Panc1 (cell line): ENCODE measurements around the gene C1QTNF2. TPM values are rescaled to one million over a fixed set of nuclear protein-coding genes. Genes with fewer than 3 reads are reported as not detected.

Source experiments
- ATAC-seq: fragments of 200-7000 bp; cut with Tn5 transposase; 2 replicates; pipeline ENCODE4 v1.9.1; 2020; ENCODE audit warnings: mild to moderate bottlenecking, moderate library complexity
- BruUV-seq: library from RNA; stranded (reverse); fragments of 400-500 nt; replicated peaks from 2 replicates; lab custom pipeline; 2021; lab: Mats Ljungman, UMichigan
- CTCF ChIA-PET: fragments of 300-600 bp; sonication (Branson Sonifier 250); formaldehyde crosslinking; loops from one replicate; lab custom pipeline; 2022; ENCODE audit warnings: antibody characterized with exemption; lab: Charles Lee
- POLR2A ChIA-PET: fragments of 300-600 bp; sonication (Branson Sonifier 250); formaldehyde crosslinking; loops from one replicate; lab custom pipeline; 2022; ENCODE audit warnings: antibody characterized with exemption; lab: Charles Lee
- DNase-seq: peaks from one replicate; pipeline ENCODE4 v3.0.0-alpha.2; 2010; ENCODE audit warnings: low read depth, low spot score
- H3K27ac ChIP-seq: 2 replicates; pipeline ENCODE4 v1.5.1; 2011; ENCODE audit warnings: mild to moderate bottlenecking, low read length, inconsistent platforms
- H3K27me3 ChIP-seq: fragments of 200-500 bp; sonication (Bioruptor generic); 2 replicates; pipeline ENCODE4 v1.6.0; 2014; ENCODE audit warnings: low read length, inconsistent platforms; ENCODE audit not compliant: control insufficient read depth, insufficient read depth
- H3K36me3 ChIP-seq: fragments of 200-500 bp; sonication (Bioruptor generic); 2 replicates; pipeline ENCODE4 v1.5.1; 2014; ENCODE audit warnings: inconsistent platforms, mild to moderate bottlenecking, low read length, moderate library complexity; ENCODE audit not compliant: control insufficient read depth, insufficient read depth
- H3K4me1 ChIP-seq: 2 replicates; pipeline ENCODE4 v1.5.1; 2011; ENCODE audit warnings: inconsistent platforms, mild to moderate bottlenecking, low read length, moderate library complexity; ENCODE audit not compliant: control insufficient read depth, insufficient read depth
- H3K4me3 ChIP-seq, 2 experiments: 2 replicates each; pipeline ENCODE4 v1.5.1; 2011 to 2012; ENCODE audit warnings: low read depth in 2 of 2, low read length in 2 of 2, mild to moderate bottlenecking in 2 of 2, inconsistent platforms in 1 of 2, moderate library complexity in 1 of 2
- H3K9me3 ChIP-seq: fragments of 200-500 bp; sonication (Bioruptor generic); 2 replicates; pipeline ENCODE4 v1.5.1; 2014; ENCODE audit warnings: low read depth, mild to moderate bottlenecking, inconsistent platforms, low read length, moderate library complexity; ENCODE audit not compliant: control insufficient read depth, insufficient read depth
- POLR2AphosphoS5 ChIP-seq: IDR thresholded peaks from 2 replicates; pipeline ENCODE4 v1.6.1; 2012; ENCODE audit warnings: mild to moderate bottlenecking, low read depth, low read length, moderate library complexity
- SIN3A ChIP-seq: IDR thresholded peaks from 2 replicates; pipeline ENCODE4 v1.6.1; 2012; ENCODE audit warnings: low read depth, mild to moderate bottlenecking, low read length, moderate library complexity, borderline replicate concordance; ENCODE audit not compliant: insufficient read depth
- TCF7L2 ChIP-seq: IDR thresholded peaks from 2 replicates; pipeline ENCODE4 v1.6.1; 2011; ENCODE audit warnings: mild to moderate bottlenecking, low read depth, low read length, inconsistent platforms
- in situ Hi-C: cut with HindIII; loops from 2 replicates; pipeline ENCODE4 v1.10.0; 2016; ENCODE audit warnings: low sequenced_read_pairs, low pct_unique_long_range_greater_than_20kb
- intact Hi-C: fragments of 100-400 bp; cut with micrococcal nuclease; formaldehyde crosslinking; loops from one replicate; pipeline ENCODE4 v1.10.0; 2022; ENCODE audit not compliant: unreplicated experiment
- total RNA-seq: library from RNA; stranded (reverse); gene quantifications from one replicate; pipeline ENCODE4 v1.2.1, GENCODE V29; 2021; ENCODE audit not compliant: unreplicated experiment
- TF ChIP-seq, protein P1 (sequence below): fragments of 450-650 bp; IDR thresholded peaks from 2 replicates; pipeline ENCODE4 v1.5.1; 2017; ENCODE audit warnings: mild to moderate bottlenecking
- TF ChIP-seq, protein P2 (sequence below), 2 experiments: IDR thresholded peaks; 2 replicates each; pipeline ENCODE4 v1.6.1; 2011 to 2012; ENCODE audit warnings: low read depth in 2 of 2, control low read depth in 1 of 2, low read length in 1 of 2, mild to moderate bottlenecking in 1 of 2, moderate library complexity in 1 of 2; ENCODE audit not compliant: insufficient read depth in 1 of 2

C1QTNF2 gene
- total RNA-seq, 1 experiment from 2014 or later, result 0.44 TPM

DNA sequence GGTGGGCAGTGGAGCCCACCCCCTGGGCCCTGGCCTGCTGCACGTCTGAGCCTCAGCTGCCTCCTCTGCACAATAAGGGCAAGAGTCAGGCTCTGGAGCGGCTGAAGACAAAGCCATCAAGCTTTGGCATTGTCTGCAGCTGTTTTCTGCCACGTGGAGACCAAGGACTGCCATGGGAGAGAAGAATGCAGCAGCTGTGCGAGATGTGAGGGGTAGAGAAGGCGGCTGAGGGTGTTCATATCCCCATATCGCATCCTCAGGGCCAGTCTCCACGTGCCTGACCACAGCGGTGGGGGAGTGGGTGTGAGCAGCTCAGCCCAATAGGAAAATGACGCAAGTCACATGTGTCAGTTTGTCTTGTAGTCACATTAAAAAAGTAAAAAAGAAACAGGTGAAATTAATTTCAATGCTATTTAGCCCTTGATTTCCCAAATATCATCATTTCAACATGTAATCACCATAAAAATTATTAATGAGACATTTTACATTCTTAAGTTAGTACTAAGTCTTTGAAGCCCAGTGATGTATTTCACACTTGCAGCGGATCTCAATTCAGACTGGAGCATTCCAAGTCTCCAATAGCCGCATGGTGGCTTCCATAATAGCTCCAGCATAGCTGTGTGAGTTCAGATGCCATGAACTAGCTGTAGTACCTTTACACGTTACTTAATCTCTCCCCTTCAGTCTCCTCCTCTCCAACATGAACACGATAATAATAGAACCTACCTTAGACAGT is 6.6 kb downstream of the C1QTNF2 start:
- Histone ChIP-seq H3K27me3 (peaks cover 2% of the 10 kb centered on the region), H3K27ac (no peak overlapping the region), H3K4me3 (no peak overlapping the region), H3K9me3 (no peaks in the 10 kb centered on the region), H3K4me1 (no peaks in the 10 kb centered on the region), H3K36me3 (no peaks in the 10 kb centered on the region)
- POLR2A ChIA-PET, result no interaction called here
- DNase-seq (no peak), ATAC-seq (peak; percentile 40; the same call in 1 of the 2 replicates)
- intact Hi-C loops (no loop called here), in situ Hi-C loops (no loop called here)
- TF ChIP-seq POLR2AphosphoS5 (no peak), SIN3A (no peak), TCF7L2 (no peak)
- TF ChIP-seq, protein P1, sequence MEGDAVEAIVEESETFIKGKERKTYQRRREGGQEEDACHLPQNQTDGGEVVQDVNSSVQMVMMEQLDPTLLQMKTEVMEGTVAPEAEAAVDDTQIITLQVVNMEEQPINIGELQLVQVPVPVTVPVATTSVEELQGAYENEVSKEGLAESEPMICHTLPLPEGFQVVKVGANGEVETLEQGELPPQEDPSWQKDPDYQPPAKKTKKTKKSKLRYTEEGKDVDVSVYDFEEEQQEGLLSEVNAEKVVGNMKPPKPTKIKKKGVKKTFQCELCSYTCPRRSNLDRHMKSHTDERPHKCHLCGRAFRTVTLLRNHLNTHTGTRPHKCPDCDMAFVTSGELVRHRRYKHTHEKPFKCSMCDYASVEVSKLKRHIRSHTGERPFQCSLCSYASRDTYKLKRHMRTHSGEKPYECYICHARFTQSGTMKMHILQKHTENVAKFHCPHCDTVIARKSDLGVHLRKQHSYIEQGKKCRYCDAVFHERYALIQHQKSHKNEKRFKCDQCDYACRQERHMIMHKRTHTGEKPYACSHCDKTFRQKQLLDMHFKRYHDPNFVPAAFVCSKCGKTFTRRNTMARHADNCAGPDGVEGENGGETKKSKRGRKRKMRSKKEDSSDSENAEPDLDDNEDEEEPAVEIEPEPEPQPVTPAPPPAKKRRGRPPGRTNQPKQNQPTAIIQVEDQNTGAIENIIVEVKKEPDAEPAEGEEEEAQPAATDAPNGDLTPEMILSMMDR, result no peak
- no TSS peak for BruUV-seq
- CTCF ChIA-PET, result no interaction called here

DNA sequence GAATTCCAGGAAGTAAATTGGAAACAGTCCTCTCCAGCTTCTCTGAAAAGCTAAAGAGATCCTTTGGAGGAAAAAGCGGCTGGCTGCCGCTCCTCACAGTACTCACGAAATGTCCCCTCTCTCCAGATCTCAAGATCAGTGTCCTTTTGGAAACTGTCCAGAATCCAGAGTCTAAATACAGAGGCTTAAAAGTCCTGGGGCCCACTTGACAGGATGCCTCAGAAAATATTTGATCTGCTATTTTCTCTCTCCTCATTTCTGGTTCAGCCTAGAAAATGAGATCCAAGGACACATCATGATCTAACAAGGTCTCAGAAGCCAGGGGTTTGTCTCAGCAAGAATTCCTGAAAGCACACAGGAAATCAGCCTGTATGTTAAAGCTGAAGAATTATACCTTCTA is 7.2 kb downstream of the C1QTNF2 start:
- DNase-seq (no peak), ATAC-seq (no peak)
- Histone ChIP-seq H3K9me3 (no peaks in the 10 kb centered on the region), H3K4me1 (no peaks in the 10 kb centered on the region), H3K27ac (no peak overlapping the region), H3K27me3 (no peaks in the 10 kb centered on the region), H3K36me3 (no peaks in the 10 kb centered on the region), H3K4me3 (no peak overlapping the region)
- intact Hi-C loops, result no loop called here
- BruUV-seq, result no TSS peak
- in situ Hi-C loops, result no loop called here
- ChIA-PET POLR2A (no interaction called here), CTCF (interaction anchor here (0.5 kb wide), 1 partner anchor 8 kb away, joined by 5 read pairs; no protein-coding TSS in a partner anchor)
- no peak for TF ChIP-seq POLR2AphosphoS5

DNA sequence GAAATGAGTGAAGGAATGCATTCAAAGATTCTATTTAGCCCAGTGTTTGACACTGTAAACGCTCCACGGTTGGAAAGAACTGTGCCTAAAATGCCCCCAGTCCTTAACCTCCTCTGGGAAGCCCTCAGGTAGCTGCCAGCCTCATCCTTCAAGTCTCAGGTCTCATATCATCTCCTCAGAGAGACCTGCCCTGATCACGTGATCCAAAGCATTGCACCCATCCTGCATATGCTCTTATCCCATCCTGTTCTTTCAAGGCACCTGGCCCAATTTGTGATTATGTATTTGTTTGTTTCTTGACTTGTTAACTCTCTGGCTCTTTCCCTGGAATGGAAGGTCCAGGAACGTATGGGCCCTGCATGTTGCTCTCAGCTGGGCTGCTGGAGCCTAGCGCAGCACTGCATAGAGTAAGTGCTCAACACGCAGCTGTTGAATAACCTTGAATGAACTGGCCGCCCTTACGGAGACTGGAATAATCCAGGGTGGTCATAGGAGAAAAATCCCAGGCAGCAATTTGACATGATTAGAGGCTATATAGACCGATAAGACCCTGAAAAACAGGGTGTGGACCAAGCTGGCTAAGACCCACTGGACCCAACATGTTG is 8.7 kb downstream of the C1QTNF2 start:
- in situ Hi-C loops, result no loop called here
- Histone ChIP-seq H3K4me3 (no peak overlapping the region), H3K9me3 (no peaks in the 10 kb centered on the region), H3K27me3 (no peaks in the 10 kb centered on the region), H3K27ac (no peak overlapping the region), H3K4me1 (no peaks in the 10 kb centered on the region), H3K36me3 (no peaks in the 10 kb centered on the region)
- ChIA-PET POLR2A (no interaction called here), CTCF (no interaction called here)
- TF ChIP-seq, protein P1, result no peak
- TF ChIP-seq SIN3A, result no peak
- TF ChIP-seq TCF7L2, result no peak
- TF ChIP-seq, protein P2, sequence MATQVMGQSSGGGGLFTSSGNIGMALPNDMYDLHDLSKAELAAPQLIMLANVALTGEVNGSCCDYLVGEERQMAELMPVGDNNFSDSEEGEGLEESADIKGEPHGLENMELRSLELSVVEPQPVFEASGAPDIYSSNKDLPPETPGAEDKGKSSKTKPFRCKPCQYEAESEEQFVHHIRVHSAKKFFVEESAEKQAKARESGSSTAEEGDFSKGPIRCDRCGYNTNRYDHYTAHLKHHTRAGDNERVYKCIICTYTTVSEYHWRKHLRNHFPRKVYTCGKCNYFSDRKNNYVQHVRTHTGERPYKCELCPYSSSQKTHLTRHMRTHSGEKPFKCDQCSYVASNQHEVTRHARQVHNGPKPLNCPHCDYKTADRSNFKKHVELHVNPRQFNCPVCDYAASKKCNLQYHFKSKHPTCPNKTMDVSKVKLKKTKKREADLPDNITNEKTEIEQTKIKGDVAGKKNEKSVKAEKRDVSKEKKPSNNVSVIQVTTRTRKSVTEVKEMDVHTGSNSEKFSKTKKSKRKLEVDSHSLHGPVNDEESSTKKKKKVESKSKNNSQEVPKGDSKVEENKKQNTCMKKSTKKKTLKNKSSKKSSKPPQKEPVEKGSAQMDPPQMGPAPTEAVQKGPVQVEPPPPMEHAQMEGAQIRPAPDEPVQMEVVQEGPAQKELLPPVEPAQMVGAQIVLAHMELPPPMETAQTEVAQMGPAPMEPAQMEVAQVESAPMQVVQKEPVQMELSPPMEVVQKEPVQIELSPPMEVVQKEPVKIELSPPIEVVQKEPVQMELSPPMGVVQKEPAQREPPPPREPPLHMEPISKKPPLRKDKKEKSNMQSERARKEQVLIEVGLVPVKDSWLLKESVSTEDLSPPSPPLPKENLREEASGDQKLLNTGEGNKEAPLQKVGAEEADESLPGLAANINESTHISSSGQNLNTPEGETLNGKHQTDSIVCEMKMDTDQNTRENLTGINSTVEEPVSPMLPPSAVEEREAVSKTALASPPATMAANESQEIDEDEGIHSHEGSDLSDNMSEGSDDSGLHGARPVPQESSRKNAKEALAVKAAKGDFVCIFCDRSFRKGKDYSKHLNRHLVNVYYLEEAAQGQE (IDR thresholded peaks at IDR 0.05; ENCODE audit: insufficient read depth in 1 of 2, low read depth in 2 of 2, low read length in 1 of 2), result no peak
- no peak for TF ChIP-seq POLR2AphosphoS5
- DNase-seq, result no peak
- BruUV-seq, result no TSS peak
- intact Hi-C loops, result no loop called here
- ATAC-seq, result no peak
